Liver (tissue), 9 donors: ENCODE data around the gene SLC8A3. TPM values are rescaled to one million over a fixed set of nuclear protein-coding genes. Genes with fewer than 3 reads are reported as not detected.

Experiments used
- DNase-seq: peaks from one replicate; pipeline ENCODE4 v3.0.0-alpha.2; 2017; ENCODE audit warnings: low spot score
- H3K27ac ChIP-seq, 2 donors: one replicate each; pipeline ENCODE4 v1.7.0; 2013; ENCODE audit warnings: inconsistent platforms in 2 of 2, low read length in 2 of 2, control low read depth in 1 of 2, low read depth in 1 of 2, mild to moderate bottlenecking in 1 of 2
- H3K27me3 ChIP-seq, 4 donors: one replicate each; pipeline versions ENCODE4 v1.6.1 to v1.7.0; 2013; ENCODE audit warnings: low read length in 3 of 4, inconsistent platforms in 1 of 4, mild to moderate bottlenecking in 1 of 4, moderate library complexity in 1 of 4; ENCODE audit not compliant: control insufficient read depth in 4 of 4, insufficient read depth in 4 of 4
- H3K36me3 ChIP-seq, 4 donors: one replicate each; pipeline versions ENCODE4 v1.6.1 to v1.7.0; 2013; ENCODE audit warnings: low read length in 3 of 4, mild to moderate bottlenecking in 3 of 4, low read depth in 1 of 4, moderate library complexity in 1 of 4; ENCODE audit not compliant: control insufficient read depth in 4 of 4, insufficient read depth in 3 of 4
- H3K4me1 ChIP-seq, 4 donors: one replicate each; pipeline versions ENCODE4 v1.6.1 to v1.7.0; 2013; ENCODE audit warnings: low read length in 3 of 4, mild to moderate bottlenecking in 3 of 4, moderate library complexity in 1 of 4; ENCODE audit not compliant: control insufficient read depth in 4 of 4, insufficient read depth in 4 of 4
- H3K4me3 ChIP-seq, 3 donors: one replicate each; pipeline versions ENCODE4 v1.6.1 to v1.7.0; 2013; ENCODE audit warnings: low read length in 3 of 3, control low read depth in 1 of 3, low read depth in 1 of 3, mild to moderate bottlenecking in 1 of 3
- H3K9ac ChIP-seq, 2 donors: one replicate each; pipeline ENCODE4 v1.7.0; 2013; ENCODE audit warnings: low read length in 2 of 2, mild to moderate bottlenecking in 2 of 2, moderate library complexity in 2 of 2, control low read depth in 1 of 2, low read depth in 1 of 2
- H3K9me3 ChIP-seq, 4 donors: one replicate each; pipeline versions ENCODE4 v1.6.1 to v1.7.0; 2013; ENCODE audit warnings: low read length in 3 of 4; ENCODE audit not compliant: control insufficient read depth in 4 of 4
- ATF3 ChIP-seq: IDR thresholded peaks from 2 replicates; pipeline ENCODE4 v1.6.1; 2016; ENCODE audit warnings: antibody characterized with exemption
- CTCF ChIP-seq: fragments of 150-350 bp; IDR thresholded peaks from 2 replicates; pipeline ENCODE4 v1.5.1; 2017; ENCODE audit warnings: improper control_type of control experiment, low read depth, low read length; ENCODE audit not compliant: missing input control
- FOXA1 ChIP-seq: IDR thresholded peaks from 2 replicates; pipeline ENCODE4 v1.6.1; 2016; ENCODE audit warnings: antibody characterized with exemption
- GABPA ChIP-seq, 2 donors: IDR thresholded peaks in 1 of 2; conservative IDR thresholded peaks in 1 of 2; 2 replicates each; pipeline ENCODE4 v1.6.1; 2016; ENCODE audit warnings: antibody characterized with exemption in 2 of 2, mild to moderate bottlenecking in 1 of 2, moderate library complexity in 1 of 2
- HNF4A ChIP-seq, 2 donors: conservative IDR thresholded peaks; 2 replicates each; pipeline ENCODE4 v1.6.1; 2016; ENCODE audit warnings: antibody characterized with exemption in 2 of 2, mild to moderate bottlenecking in 2 of 2
- HNF4G ChIP-seq: IDR thresholded peaks from 2 replicates; pipeline ENCODE4 v1.6.1; 2016; ENCODE audit warnings: antibody characterized with exemption
- JUND ChIP-seq, 2 donors: IDR thresholded peaks; 2 replicates each; pipeline ENCODE4 v1.6.1; 2016; ENCODE audit warnings: antibody characterized with exemption in 2 of 2
- NR2F2 ChIP-seq: IDR thresholded peaks from 2 replicates; pipeline ENCODE4 v1.6.1; 2016; ENCODE audit warnings: antibody characterized with exemption
- RAD21 ChIP-seq, 2 donors: IDR thresholded peaks; 2 replicates each; pipeline ENCODE4 v1.6.1; 2016; ENCODE audit warnings: antibody characterized with exemption in 2 of 2, mild to moderate bottlenecking in 2 of 2
- RXRA ChIP-seq, 2 donors: IDR thresholded peaks; 2 replicates each; pipeline ENCODE4 v1.6.1; 2017 to 2018; ENCODE audit warnings: antibody characterized with exemption in 2 of 2, mild to moderate bottlenecking in 1 of 2
- SP1 ChIP-seq: IDR thresholded peaks from 2 replicates; pipeline ENCODE4 v1.6.1; 2018; ENCODE audit warnings: antibody characterized with exemption, mild to moderate bottlenecking
- TAF1 ChIP-seq: conservative IDR thresholded peaks from 2 replicates; pipeline ENCODE4 v1.6.1; 2016; ENCODE audit warnings: antibody characterized with exemption, mild to moderate bottlenecking
- YY1 ChIP-seq: IDR thresholded peaks from 2 replicates; pipeline ENCODE4 v1.6.1; 2016; ENCODE audit warnings: antibody characterized with exemption, mild to moderate bottlenecking
- WGBS: extraction: QIAGEN DNeasy Blood & Tissue Kit; methylation state at CpG from one replicate; pipeline ENCODE4 v1.1.7; 2013; 5-methylcytosine and 5-hydroxymethylcytosine counted together
- polyA plus RNA-seq, 2 donors: library from polyadenylated mRNA; stranded (reverse) in 1 of 2; unstranded in 1 of 2; fragments of 200-250 nt in 1 of 2; fragments of >200 nt in 1 of 2; fragmentation: Nextera tagmentation in 1 of 2; extraction: Ambion mirVana in 1 of 2; gene quantifications; one replicate each; pipeline versions ENCODE4 v1.2.1 to v1.2.3, GENCODE V29; 2013 to 2015
- total RNA-seq, 2 donors: library from RNA; depleted of rRNA; stranded (reverse); fragments of >200 nt; gene quantifications; one replicate each; pipeline ENCODE4 v1.2.3, GENCODE V29; 2014
- TF ChIP-seq, protein P1 (sequence below): IDR thresholded peaks from 2 replicates; pipeline ENCODE4 v1.6.1; 2016; ENCODE audit warnings: antibody characterized with exemption
- TF ChIP-seq, protein P2 (sequence below): IDR thresholded peaks from 2 replicates; pipeline ENCODE4 v1.6.1; 2016; ENCODE audit warnings: antibody characterized with exemption
- donor health status: healthy.
- donor health status: healthy.
- donor health status: healthy.
- donor health status: healthy.
- donor health status: healthy.

Gene SLC8A3
- total and polyA plus RNA-seq, 4 donors: 0.05 to 0.56 (median 0.10) TPM; not detected in 1

DNA sequence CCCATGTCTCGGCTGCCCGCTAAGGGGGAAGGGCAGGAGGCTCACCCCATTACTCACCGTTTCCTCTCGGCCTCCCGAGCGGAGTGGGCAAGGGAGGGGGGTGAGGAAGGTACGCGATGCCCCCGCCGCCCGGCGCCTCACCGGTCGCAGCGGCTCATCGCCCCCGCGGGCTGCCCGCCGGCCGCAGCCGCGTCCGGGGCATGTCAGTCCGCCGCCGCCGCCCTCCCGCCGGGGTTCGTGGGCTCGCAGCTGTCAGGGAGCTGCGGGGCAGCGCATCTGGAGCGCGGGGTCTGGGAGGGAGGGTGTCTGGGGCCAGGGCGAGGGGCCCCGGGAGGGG is 461 bp downstream of the SLC8A3 start (continued):
- no peak for TF ChIP-seq FOXA1
- TF ChIP-seq, protein P1, sequence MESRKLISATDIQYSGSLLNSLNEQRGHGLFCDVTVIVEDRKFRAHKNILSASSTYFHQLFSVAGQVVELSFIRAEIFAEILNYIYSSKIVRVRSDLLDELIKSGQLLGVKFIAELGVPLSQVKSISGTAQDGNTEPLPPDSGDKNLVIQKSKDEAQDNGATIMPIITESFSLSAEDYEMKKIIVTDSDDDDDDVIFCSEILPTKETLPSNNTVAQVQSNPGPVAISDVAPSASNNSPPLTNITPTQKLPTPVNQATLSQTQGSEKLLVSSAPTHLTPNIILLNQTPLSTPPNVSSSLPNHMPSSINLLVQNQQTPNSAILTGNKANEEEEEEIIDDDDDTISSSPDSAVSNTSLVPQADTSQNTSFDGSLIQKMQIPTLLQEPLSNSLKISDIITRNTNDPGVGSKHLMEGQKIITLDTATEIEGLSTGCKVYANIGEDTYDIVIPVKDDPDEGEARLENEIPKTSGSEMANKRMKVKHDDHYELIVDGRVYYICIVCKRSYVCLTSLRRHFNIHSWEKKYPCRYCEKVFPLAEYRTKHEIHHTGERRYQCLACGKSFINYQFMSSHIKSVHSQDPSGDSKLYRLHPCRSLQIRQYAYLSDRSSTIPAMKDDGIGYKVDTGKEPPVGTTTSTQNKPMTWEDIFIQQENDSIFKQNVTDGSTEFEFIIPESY: no peak
- no peak for TF ChIP-seq YY1
- no peak for TF ChIP-seq SP1
- no peak for TF ChIP-seq RXRA (IDR thresholded peaks at IDR 0.05)

DNA sequence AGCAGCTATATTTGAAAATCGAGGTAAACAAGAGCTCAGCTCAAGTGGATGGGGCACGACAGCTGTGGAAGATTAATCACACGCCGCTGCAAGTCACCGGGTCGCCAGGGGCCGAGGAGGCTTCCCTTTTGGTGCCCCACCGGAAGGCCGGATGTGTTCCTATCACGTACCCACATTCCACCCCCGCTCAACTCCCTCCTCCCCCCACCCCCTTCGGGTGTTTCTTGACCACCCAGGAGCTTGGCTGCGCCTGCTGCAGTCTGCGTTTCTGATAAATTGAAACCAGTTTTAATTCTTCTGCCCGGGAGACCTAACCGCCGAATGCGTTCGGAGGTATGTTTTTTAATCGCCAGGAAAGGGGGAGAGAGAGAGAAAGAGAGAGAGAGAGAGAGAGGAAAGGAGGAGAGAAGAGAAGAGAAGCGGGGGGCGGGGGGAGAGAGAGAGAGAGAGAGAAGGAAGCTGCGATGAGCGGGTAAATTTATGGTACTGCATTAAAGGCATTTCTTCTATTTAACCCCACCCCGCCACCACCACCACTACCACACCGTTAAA is 1.8 kb downstream of the SLC8A3 start:
- no peak overlapping the region for H3K9ac ChIP-seq
- no peak for DNase-seq
- H3K27me3 ChIP-seq: peaks cover 2 to 6% (median 4%) of the 10 kb centered on the region in 4 donors
- 23% methylated on average over 26 of the region's 26 CpGs for WGBS
- H3K36me3 ChIP-seq: no peaks in the 10 kb centered on the region
- no peaks in the 10 kb centered on the region for H3K9me3 ChIP-seq
- H3K27ac ChIP-seq: no peak overlapping the region
- H3K4me3 ChIP-seq: peak overlapping the region in 1 of 3 donors; percentile 51
- TF ChIP-seq CTCF (no peak), HNF4A (conservative IDR thresholded peaks at IDR 0.05) (no peak)
- peaks cover 13 to 24% (median 19%) of the 10 kb centered on the region in 4 donors for H3K4me1 ChIP-seq

DNA sequence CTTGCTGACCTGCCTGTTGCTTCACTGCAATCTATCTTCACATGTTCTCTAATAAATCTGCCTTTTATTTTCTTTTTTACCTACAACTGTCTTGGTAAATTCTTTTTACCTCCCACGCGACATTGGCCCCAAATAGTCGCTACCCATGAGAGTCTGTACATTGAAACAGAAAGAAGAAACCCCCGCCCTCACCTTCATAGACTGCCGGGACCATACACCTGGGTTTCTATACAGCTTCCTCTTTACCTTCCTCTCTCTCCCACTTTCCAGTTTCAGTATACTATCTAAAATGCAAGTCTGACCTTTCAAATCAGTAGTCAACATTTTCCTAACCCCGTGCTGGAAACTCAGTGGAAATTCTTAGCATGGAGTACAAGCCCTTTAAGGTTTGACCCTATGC is 4.8 kb downstream of the SLC8A3 start:
- DNase-seq: no peak
- WGBS: 81% methylated on average over 6 of the region's 6 CpGs
- no peak overlapping the region for H3K4me3 ChIP-seq
- no peaks in the 10 kb centered on the region for H3K36me3 ChIP-seq
- H3K27ac ChIP-seq: no peak overlapping the region
- H3K9me3 ChIP-seq: no peaks in the 10 kb centered on the region
- H3K27me3 ChIP-seq: peaks cover 0 to 2% (median 2%) of the 10 kb centered on the region in 4 donors
- H3K9ac ChIP-seq: no peak overlapping the region
- TF ChIP-seq TAF1 (no peak), RAD21 (IDR thresholded peaks at IDR 0.05) (no peak), HNF4G (no peak), HNF4A (conservative IDR thresholded peaks at IDR 0.05) (no peak), JUND (IDR thresholded peaks at IDR 0.05) (no peak), FOXA1 (no peak), NR2F2 (no peak), YY1 (no peak), GABPA (IDR thresholded peaks at IDR 0.05 in 1 of 2, conservative IDR thresholded peaks at IDR 0.05 in 1 of 2) (no peak), ATF3 (no peak)
- TF ChIP-seq, protein P1: no peak
- TF ChIP-seq, protein P2, sequence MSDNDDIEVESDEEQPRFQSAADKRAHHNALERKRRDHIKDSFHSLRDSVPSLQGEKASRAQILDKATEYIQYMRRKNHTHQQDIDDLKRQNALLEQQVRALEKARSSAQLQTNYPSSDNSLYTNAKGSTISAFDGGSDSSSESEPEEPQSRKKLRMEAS: no peak
- H3K4me1 ChIP-seq: peaks cover 12 to 18% (median 15%) of the 10 kb centered on the region in 4 donors
